KOPT-K1 (cell line): ENCODE data around the gene KIF14.

ENCODE experiments used
- H3K27ac ChIP-seq: fragments of 200-600 bp; sonication (generic); 2 replicates; pipeline ENCODE4 v1.5.1; 2016; ENCODE audit warnings: antibody characterized with exemption, mild to moderate bottlenecking, low read depth, low read length; ENCODE audit not compliant: poor library complexity, severe bottlenecking
- H3K36me3 ChIP-seq: fragments of 200-600 bp; sonication (generic); 2 replicates; pipeline ENCODE4 v1.5.1; 2017; ENCODE audit warnings: antibody characterized with exemption, mild to moderate bottlenecking, low read length, moderate library complexity; ENCODE audit not compliant: insufficient read depth
- H3K9me3 ChIP-seq: fragments of 200-600 bp; sonication (generic); 2 replicates; pipeline ENCODE4 v1.5.1; 2017; ENCODE audit warnings: antibody characterized with exemption, low read length, mild to moderate bottlenecking; ENCODE audit not compliant: insufficient read depth, poor library complexity, severe bottlenecking

The KIF14 gene, protein sequence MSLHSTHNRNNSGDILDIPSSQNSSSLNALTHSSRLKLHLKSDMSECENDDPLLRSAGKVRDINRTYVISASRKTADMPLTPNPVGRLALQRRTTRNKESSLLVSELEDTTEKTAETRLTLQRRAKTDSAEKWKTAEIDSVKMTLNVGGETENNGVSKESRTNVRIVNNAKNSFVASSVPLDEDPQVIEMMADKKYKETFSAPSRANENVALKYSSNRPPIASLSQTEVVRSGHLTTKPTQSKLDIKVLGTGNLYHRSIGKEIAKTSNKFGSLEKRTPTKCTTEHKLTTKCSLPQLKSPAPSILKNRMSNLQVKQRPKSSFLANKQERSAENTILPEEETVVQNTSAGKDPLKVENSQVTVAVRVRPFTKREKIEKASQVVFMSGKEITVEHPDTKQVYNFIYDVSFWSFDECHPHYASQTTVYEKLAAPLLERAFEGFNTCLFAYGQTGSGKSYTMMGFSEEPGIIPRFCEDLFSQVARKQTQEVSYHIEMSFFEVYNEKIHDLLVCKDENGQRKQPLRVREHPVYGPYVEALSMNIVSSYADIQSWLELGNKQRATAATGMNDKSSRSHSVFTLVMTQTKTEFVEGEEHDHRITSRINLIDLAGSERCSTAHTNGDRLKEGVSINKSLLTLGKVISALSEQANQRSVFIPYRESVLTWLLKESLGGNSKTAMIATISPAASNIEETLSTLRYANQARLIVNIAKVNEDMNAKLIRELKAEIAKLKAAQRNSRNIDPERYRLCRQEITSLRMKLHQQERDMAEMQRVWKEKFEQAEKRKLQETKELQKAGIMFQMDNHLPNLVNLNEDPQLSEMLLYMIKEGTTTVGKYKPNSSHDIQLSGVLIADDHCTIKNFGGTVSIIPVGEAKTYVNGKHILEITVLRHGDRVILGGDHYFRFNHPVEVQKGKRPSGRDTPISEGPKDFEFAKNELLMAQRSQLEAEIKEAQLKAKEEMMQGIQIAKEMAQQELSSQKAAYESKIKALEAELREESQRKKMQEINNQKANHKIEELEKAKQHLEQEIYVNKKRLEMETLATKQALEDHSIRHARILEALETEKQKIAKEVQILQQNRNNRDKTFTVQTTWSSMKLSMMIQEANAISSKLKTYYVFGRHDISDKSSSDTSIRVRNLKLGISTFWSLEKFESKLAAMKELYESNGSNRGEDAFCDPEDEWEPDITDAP (N-terminal part only)

DNA sequence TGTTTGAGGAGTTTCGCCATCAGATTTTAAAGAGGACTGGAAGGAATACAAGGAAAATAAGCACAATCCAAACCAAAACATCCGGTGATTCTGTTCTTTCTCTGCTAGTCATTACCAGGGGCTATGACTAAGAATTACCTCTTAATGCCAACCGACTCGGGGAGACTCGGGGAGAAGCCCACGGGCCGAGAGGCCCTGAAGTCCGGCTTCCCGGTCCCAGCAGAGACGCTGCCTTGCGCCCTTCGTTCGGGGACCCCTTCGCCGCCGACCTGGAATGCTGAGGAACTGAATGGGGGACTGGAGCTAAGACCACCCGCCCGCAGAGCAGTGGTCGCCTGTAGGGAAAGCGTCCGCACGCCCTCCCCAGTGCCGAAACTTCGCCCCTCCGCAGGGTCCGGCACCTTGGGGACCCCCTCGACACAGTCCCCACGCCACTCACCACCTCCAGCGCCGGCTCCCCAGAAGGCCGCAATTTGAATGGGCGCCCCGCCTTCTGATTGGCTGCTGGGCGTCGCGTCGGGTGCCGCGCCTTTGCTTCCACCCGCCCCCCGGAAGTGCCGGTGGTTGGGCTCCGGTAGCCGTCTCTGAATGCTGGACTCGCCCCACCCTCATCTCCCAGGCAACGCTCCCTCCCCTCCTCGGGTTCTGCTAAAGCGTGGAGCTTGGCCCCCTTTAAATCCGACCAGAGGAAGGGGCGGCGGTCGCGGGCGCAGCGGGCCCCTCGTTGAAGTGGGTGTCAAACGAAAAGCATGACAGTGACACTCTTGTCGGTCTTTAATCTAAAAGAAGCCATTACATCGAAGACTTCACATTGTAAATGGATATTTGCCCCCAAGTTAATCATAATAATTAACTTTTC lies at the start of gene KIF14:
TSS of gene KIF14 (minus strand) at position 479 of the 859 bp plus-strand sequence. CDS start 2,028 bp downstream, outside the sequence.
- Histone ChIP-seq H3K36me3 (peaks cover 36% of the 10 kb centered on the region), H3K27ac (peak within 1 kb of the TSS; percentile 93)

DNA sequence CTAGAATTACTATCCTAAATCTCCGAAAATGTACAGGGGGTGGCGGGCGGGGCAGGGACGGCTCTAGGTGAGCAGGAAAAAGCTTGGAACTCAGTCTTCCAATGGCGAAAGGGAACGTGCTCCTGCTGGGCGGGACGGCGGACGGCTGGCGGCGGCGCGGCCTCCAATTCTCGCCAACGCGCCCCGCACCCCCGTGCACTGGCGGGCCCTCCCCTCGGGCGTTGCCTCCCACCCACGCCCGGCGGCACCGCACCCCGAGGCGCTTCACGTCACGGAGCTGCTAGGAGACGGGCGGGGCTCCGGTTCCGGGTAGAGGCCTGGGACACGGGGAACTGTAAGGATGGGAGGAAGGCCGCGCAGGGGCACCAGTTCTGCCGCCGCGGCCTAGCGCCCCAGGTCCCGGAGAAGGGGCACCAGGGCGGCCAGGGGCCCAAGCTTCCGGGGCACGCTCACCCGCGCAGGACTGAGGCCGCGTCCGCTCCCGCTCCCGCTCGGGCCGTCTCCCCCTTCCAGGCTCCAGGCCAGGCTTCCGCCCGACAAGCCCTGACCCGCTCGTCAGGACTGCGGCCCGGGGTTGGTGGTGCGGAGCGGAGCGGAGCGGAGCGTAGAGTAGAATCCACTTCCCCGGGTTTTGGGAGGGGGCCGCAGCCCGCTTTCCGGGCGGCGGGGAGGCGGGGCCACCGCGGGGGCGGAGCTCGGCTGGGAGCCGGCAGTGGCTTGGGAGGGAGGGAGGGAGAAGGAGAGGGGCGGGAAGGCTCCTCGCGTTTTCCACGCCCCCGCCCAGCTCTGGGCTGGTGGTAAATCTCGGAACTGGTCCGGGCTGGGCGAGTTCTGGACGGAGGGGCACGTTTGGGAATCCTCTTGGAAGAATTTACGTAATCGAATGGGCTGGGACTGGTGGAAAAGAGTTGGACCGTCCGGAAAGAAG lies 49.0 kb upstream of the KIF14 start, which contains the start of gene DDX59:
TSS of gene DDX59 (minus strand) at position 594 of the 928 bp plus-strand sequence. CDS start 3,167 bp downstream, outside the sequence.
- peak within 1 kb of the TSS; percentile 95 for H3K27ac ChIP-seq
- no peaks in the 10 kb centered on the region for H3K9me3 ChIP-seq
- H3K36me3 ChIP-seq: peaks cover 23% of the 10 kb centered on the region

More for the DNA sequence above, at the start of gene KIF14:
- H3K9me3 ChIP-seq: no peaks in the 10 kb centered on the region

DNA sequence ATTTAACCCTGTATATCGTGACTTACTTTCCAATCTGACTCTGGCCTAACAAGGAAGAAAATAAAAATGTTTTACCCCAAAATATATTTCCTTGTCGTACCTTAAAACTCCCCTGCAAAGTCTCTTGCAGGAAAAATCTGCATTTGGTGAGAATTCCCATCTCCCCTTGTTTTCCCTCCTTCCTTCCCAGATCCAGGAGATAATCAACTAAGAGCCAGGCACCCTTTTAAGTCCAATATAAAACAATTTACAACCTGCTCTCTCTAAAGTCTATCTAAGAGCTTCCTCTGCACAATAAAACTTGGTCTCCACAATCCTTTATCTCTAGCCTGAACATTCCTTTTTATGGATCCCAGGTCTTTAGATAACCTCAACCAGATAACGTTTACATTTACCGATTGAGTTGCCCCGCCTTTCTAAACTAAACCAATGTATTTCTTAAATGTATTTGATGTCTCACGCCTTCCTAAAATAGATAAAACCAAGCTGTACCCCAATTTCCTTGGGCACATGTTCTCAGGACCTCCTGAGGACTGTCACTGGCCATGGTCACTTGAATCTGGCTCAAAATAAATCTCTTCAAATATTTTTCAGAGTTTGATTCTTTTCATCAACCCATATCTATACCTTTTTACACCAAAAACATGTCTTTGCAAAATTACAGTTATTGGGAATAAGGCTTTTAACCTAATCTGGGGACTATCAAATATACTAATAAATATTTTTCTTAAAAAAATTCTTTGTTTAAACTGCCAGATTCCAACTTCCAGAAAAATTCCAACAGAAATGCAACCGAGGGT lies 48.2 kb upstream of the KIF14 start:
- Histone ChIP-seq H3K27ac (peak overlapping the region; percentile 95), H3K36me3 (peaks cover 31% of the 10 kb centered on the region)

DNA sequence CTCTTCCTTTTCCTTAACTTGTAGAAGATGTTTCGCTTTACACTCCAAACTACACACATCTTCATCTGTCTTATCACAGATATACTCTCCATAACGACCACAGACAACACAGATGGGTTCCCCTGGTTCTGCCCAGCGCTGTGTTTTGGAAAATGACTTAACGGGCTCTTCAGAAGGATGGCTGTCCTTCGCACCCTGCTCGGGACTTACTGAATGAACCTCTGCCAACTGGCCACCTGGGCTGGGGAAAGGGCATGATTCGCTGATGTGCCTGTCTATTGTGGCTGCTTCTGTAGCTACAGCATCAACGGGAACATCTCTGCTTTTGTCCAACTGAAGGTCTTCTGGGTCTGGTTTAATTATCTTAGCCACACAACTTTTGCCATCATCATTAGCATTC lies 45.8 kb upstream of the KIF14 start:
- Histone ChIP-seq H3K9me3 (no peaks in the 10 kb centered on the region), H3K36me3 (peaks cover 55% of the 10 kb centered on the region), H3K27ac (no peak overlapping the region)

More for the DNA sequence above, 48.2 kb upstream of the KIF14 start:
- no peaks in the 10 kb centered on the region for H3K9me3 ChIP-seq

DNA sequence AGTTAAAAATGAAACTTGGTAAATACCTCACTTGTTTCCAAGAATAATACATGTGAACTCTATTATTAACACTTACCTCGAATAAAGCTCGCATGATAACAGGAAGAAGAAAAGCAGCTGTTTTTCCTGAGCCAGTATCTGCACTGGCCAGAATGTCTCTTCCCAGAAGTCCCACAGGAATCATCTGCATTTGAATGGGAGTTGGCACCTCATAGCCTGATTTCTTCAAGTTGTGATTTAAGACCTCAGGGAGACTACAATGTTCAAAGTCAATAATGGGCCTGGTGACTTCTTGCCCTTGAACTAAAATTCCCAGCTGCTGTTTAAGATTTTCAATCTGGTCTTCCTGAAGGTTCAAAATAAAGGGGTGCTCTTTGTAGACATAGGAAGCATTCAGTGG lies 45.3 kb upstream of the KIF14 start:
- H3K9me3 ChIP-seq: no peaks in the 10 kb centered on the region
- H3K27ac ChIP-seq: no peak overlapping the region
- peaks cover 60% of the 10 kb centered on the region for H3K36me3 ChIP-seq

DNA sequence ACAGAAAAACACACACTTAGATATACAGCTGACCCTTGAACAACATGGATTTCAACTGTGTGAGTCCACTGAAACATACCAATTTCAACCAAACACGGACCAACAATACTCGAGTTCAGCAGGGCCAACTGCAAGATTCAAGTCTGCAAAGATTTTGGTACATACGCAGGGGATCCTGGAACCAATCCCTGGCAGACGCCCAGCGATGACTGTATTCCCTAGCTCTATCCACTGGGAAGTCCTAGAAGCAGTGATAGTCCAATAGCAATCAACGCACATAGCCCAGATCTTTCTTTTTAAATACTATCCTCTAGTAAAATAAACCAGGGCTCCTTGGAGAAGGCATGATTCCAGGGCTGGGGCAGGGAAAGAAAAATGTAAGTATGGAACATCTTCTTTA lies 40.2 kb upstream of the KIF14 start:
- Histone ChIP-seq H3K27ac (no peak overlapping the region), H3K9me3 (no peaks in the 10 kb centered on the region), H3K36me3 (peaks cover 99% of the 10 kb centered on the region)

DNA sequence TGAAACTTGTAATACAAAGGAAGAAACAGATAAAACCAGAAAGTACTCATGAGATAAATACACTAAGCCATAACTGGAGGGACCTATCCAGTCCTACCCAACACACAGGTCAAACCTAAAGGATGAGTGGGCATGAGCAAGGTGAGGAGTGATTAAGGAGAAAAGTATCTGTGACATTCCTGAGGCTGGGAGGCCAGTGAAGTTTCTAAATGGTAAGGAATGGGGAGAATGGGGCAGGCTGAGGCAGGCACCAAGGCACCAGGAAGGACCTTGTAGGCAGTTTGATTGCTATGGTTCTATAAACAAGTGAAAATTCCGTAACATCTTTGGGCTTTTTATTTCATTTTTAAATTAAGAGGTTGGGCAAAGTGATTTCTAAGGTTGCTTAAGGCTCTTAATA lies 38.7 kb upstream of the KIF14 start:
- Histone ChIP-seq H3K9me3 (no peaks in the 10 kb centered on the region), H3K36me3 (peaks cover 97% of the 10 kb centered on the region), H3K27ac (no peak overlapping the region)

DNA sequence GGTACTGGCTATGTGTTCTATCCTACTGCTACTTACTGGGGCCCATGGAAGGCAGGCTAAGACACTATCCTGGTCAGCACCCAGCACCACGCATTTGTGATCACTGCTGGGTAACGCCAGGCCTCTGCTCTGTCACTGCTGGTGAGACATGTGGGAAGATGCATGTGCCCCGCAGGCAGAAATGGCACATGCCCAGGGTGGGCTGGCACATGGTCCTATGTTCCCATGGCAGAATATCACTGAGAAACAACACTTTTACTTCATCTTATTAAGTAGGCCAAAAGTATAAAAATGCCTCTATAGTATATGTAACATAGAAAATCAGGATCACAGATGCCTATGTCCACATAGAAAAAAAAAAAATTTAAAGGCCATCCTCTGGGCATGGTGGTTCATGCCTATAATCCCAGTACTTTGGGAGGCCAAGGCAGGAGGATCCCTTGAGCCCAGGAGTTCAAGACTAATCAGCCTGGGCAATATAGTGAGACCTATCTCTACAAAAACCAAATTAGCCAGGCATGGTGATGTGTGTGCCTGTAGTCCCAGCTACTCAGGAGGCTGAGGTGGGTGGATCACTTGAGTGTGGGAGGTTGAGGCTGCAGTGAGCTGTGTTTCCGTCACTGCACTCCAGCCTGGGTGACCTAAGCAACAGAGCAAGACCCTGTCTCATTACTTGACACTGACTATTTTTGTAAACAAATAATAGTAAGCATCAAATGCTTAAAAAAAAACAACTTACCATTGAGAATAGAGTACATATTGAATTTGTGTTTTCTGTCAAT lies 37.7 kb upstream of the KIF14 start:
- peaks cover 97% of the 10 kb centered on the region for H3K36me3 ChIP-seq
- H3K27ac ChIP-seq: no peak overlapping the region
- no peaks in the 10 kb centered on the region for H3K9me3 ChIP-seq

DNA sequence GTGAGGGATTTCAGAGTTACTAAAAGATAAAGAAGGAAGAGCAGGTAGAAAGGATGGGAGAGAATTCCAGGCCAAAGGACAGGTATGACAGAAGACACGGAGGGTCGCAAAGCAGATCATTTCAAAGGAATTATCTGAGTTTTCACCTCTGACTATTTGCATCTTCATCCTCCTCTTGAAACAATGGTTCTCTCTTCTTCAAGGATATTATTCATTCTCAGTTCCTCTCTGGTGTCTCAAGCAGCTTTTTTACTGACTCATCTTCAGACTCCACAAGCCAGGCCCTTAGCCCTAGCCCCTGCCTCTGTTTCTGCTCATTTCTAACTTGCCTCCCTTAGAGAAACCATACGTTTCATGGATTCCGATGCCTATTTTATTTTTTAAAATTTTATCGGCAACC lies 34.1 kb upstream of the KIF14 start:
- H3K36me3 ChIP-seq: peaks cover 90% of the 10 kb centered on the region
- no peaks in the 10 kb centered on the region for H3K9me3 ChIP-seq
- H3K27ac ChIP-seq: no peak overlapping the region

DNA sequence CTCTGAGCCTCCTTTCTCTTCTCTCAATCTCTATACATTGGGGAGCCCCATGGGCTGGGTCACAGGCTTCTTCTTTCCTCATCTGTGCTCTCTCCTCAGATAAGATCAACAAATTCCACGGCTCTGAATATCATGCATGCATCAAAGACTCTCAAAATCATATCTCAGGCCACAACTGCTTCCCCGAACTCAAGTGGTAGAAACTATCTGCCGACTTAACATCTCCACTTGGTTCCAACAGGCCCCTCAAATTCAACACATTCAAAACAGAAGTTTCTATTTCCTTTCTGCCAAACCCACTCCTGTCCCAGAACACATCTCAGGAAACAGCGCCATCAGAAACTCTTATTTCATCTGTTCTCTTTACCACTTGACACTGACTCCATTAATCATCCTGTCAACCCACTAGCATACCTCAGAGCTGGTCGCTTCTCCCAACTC lies 32.5 kb upstream of the KIF14 start:
- H3K9me3 ChIP-seq: no peaks in the 10 kb centered on the region
- no peak overlapping the region for H3K27ac ChIP-seq
- peaks cover 89% of the 10 kb centered on the region for H3K36me3 ChIP-seq

DNA sequence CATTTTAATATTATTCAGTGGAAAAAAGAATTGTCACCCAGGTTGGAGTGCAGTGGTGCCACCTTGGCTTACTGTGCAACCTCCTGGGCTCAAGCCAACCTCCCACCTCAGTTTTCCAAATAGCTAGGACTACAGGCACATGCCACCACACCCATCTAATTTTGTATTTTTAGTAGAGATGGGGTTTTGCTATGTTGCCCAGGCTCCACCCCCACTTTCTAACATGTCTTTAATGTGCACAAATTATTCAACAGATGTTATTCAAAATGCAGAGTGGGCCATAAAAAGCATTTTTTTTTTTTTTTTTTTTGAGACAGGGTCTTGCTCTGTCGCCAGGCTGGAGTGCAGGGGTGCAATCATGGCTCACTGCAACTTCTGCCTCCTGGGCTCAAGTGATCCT lies 31.8 kb upstream of the KIF14 start:
- Histone ChIP-seq H3K27ac (no peak overlapping the region), H3K9me3 (no peaks in the 10 kb centered on the region), H3K36me3 (peaks cover 84% of the 10 kb centered on the region)

DNA sequence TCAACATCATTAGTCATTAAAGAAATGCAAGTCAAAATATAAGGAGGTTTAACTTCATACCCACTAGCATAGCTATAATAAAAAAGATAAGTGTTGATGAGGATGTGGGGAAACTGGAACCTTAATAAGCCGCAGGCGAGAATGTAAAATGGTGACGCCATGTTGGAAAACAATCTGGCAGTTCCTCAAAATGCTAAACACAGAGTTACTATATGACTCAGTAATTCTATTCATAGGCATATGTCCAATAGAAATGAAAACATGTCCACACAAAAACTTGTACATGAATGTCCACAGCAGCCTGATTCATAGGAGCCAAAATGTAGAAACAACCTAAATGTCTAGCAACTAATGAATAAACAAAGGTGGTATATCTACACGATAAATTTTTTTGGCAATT lies 26.0 kb upstream of the KIF14 start:
- no peaks in the 10 kb centered on the region for H3K9me3 ChIP-seq
- peaks cover 70% of the 10 kb centered on the region for H3K36me3 ChIP-seq
- no peak overlapping the region for H3K27ac ChIP-seq
